ENCODE data around the gene PEX11B.

PEX11B gene

GRCh38 chr1:145901312-145902021, 17.1 kb downstream of the PEX11B start:
- DNase-seq: no peak

DNA sequence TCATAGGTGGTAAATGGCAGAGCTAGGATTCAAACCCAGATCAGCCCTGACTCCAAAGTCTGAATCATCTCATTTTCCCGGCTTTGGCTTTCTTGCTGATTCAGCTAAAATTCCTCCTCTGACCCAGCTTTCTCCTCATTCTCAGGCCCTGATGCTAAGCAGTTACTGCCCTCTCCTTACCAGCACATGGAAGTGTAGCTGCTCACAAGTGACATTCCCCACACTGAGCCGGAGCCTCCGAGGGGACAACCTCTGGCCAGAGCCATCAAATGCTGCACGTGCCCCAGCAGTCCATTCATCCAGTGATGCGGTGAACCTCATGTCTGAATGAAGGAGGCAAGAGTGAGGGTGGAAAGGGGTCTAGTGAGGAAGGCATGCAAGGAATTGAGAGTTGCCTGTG, 19.8 kb downstream of the PEX11B start:
- DNase-seq: no peak

- no peak for DNase-seq
These were observed 20.5 kb downstream of the PEX11B start for GRCh38 chr1:145897969-145898368.

GRCh38 chr1:145895471-145895870, 23.0 kb downstream of the PEX11B start:
- no peak for DNase-seq

DNA sequence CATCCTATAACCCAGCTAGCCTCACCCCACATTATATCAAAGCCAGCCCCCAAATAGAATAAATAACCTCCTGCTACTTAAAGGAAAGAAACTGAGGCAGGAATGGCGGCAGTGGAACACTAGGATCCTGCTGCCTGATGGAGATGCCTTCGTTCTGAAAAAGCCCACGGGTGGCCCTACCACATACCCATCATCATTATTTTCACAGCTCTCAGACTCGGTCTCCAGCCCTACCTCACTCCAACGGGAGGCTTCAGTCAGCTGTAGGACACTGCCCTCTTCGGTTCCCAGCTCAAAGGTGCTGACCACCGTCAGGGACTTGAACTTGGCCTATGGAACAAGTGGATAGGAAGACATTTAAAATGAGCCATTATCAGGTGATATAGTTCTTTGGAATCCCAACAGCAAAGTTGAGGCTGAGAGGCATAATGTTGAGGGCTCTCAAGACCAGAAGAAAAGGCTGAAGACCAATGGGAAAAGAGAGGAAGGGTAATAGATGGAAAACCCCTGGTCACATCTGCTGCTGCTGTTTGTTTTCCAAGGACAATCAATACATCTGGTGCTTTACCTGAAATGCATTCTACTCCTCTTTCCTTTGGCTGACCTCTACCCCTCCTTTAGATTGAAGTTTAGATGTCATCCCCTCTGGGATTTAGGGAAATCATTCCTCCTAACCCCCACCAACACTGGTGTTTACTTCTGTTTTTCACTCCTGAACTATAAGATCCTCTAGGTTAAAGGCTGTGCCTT, 25.0 kb downstream of the PEX11B start:
- no peak for DNase-seq

DNA sequence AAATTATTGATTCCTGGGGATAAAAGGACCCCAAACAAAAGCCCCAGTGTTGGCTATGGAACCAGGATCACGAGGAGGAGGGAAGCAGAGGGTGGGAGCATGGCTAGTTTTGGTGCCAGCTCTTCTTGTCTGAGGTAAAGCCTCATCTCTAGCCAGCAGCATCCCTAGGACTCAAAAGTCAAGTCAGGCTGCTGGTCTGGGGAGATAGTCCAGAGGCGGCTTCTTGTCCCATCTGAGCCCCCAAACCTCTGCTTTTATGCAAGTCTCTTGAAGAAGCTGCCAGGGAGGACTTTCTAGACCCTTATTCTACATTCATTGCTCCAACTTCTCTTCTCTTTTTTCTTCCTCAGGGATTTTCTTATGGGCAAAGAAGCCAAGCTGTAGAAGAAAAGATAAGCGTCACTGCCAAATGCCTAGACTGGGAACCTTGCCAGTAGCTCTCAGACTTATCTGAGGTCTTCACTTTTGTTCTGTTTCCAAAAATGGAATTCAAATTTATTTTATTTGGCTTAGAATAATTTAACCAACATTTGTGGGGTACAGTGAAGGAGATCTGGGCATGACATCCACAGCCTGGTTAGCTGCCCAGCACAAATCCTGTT, 25.9 kb downstream of the PEX11B start:
- DNase-seq: no peak

DNA sequence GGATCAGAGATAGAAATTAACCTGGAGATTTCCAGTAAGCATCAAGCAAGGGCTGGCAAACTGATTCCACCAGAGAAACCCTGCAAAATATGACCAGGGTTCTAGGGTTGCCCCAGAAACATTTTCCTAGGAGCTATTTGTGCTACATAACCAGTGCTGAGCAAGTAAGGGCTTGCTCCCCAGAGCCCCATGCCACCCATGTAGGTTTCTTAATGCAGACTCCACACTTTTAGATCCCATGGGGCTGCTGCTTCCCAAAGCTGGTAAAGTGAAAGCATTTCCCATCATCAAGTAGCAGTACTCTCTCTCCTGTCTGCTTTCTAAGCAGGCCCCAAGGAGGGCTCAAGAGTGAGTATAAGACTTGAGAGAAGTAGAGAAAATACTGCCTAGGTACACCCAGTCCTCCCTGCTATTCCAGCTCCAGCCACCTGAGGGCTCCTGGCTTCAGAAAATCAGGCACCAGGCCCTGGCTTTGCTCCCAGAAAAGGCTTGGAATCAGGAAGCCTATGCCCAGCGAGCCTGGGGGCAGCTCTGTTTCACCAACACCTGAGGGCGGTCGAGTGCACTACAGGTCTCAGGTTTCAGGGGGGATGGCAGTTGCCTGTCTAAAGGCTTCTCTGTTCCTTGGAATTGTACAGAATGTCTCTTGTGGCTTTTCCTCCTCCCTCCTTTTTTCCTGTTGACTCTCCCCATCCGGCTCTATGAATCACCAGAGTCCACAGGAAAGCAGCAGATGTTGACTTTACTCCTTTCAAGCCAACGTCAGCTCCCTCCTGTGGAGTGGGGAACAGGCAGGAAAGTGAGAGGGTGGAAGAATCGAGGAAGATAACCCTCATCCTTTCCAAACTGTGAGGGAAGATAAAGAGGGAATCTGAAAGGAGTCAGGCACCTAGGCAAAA, 26.7 kb downstream of the PEX11B start:
- DNase-seq: peak; percentile 58

DNA sequence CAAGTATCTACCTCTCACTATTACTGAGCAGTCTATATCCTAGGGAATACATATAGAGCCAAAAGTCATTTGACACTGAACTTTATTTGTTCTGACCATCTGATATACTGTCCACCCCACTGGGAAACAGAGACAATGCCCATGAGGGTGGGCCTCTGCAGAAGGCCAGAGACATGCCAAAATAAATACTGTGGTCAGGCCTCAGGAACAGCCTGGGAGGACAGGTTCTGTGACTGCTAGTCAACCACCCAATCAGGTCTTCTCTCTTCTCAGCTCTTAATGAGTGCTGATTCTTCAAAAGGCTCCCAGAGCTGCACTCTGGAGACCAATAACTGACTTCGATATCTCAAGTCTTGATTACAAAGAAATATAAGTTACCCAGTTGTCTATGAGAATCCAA, 27.4 kb downstream of the PEX11B start:
- no peak for DNase-seq

DNA sequence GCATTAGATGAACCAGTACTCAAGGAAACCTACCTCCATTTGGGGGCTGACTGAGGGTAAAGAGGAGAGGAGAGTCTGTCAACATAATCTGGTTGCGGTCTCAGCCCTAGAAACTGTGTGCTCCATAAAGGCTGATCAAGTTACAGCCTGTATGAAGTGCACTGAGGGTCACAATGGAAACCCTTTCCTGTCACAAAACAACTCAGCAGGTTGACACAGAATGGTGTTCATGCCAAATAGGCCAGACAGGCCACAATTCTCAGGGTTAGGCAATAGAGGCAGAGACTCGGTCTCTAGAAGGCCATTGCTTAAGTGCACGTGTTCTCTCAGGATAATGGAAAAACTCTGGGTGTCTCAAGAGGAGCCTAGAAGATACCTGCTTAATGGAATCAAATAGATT, 28.8 kb downstream of the PEX11B start:
- DNase-seq: no peak

- DNase-seq: no peak
These were observed 30.9 kb downstream of the PEX11B start for GRCh38 chr1:145887631-145888030.

DNA sequence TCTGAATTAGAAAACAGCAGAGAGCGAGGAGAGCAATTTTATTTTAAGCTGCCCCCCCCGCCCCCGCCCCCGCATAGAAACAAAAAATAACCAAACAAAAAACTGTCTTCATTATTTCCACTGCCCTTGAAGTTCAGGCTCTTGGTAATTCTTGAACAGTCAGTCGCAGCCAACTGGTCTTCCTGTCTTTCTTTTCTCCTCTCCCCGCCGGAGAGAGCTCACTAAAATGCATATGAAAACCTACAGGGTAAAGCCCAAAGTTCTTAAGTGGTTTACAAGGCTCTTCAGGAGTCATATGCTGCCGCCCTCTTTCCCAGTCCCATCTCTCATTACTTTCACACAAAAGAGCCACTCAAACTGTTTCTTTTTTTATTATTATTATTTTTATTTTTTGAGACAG, 31.7 kb downstream of the PEX11B start:
- no peak for DNase-seq

DNA sequence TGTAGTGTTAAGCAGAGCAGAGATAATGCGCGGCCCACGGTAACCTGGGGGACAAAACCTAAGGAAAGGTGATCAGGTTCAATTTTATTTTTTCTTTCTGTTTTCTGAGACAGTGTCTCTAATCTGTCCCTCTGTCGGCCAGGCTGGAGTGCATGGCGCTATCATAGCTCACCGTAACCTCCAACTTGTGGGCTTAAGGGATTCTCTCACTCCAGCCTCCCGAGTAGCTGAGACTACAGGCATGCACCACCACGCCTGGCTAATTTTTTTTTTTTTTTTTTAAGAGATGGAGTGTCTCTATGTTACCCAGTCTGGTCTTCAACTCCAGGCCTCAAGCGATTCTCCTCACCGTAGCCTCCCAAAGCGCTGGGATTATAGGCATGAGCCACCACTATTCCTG, 32.1 kb downstream of the PEX11B start:
- no peak for DNase-seq

DNA sequence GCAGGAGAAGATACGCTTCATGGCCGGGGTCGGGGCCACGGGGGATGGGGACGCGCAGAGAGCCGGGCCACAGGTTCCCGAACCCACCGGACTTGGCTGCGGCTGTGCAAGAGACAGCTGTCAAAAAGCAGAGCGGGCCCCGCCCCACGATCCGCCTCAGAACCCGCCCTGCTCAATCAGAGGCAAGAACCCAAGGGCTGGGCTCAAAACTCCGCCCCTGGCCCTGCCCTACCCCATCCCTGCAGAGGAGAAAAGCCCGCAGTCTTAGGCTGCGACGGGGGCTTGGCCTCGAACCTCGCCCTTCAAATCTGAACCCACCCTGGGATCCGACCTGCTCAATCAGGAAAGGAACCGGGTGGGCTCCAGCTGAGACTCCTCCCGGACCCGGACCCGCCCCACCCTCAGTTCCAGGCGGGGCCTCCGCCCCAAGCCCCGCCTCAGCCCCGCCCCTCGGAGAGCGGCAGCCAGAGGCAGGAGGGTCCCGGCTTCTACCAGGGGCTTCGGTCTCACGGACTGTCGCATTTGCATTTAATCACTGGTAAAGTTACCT, 32.7 kb downstream of the PEX11B start, which contains the start of gene ANKRD35:
Gene ANKRD35, minus strand, starts transcription at position 129 of the 550 bp plus-strand sequence. Its CDS starts 108 bp downstream, at position 21.
- DNase-seq: peak; percentile 87

DNA sequence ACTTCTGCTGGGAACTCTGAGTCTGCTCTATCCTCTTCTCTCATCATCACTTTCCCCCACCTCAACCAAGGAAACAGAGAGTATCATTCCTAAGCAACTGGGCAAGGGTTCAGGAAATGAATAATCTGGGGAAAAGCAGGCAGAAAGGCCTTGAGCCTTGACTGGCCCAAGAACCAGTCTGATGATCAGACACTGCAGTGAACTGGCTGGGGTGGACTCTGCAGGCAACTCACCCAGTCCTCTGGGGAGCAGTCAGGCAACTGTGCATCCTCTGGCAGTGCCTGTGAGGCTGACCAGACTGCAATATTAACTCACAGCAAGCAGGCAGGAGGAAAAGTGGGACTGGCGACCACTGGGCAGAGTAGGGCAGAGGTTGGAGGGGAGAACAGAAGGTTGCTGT, 33.8 kb downstream of the PEX11B start:
- DNase-seq: no peak

- no peak for DNase-seq
These were observed 38.7 kb downstream of the PEX11B start for GRCh38 chr1:145879775-145880174.

- no peak for DNase-seq
These were observed 39.8 kb downstream of the PEX11B start for GRCh38 chr1:145878724-145879123.

- DNase-seq: no peak
These were observed 40.5 kb downstream of the PEX11B start for GRCh38 chr1:145877923-145878486.

DNA sequence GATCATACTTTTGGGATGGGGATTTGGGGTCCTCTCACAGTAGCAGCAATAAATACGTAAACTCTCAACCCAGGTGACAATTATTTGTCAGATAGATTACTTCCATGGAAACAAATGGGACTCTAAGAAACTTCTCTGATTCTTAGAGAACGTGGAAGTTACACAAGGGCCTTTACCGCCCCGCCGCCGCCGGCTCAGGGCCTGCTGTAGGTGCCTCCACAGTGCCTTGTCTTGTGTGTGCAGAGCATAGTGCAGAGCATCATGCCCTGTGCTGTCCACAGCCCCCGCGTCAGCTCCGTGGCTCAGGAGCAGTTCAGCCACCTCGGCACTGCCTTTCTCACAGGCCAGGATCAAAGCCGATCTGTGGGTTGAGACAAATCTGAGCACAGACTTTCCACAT, 43.9 kb downstream of the PEX11B start:
- no peak for DNase-seq

- peak; percentile 29 for DNase-seq
These were observed 46.3 kb downstream of the PEX11B start for GRCh38 chr1:145871994-145872924.

DNA sequence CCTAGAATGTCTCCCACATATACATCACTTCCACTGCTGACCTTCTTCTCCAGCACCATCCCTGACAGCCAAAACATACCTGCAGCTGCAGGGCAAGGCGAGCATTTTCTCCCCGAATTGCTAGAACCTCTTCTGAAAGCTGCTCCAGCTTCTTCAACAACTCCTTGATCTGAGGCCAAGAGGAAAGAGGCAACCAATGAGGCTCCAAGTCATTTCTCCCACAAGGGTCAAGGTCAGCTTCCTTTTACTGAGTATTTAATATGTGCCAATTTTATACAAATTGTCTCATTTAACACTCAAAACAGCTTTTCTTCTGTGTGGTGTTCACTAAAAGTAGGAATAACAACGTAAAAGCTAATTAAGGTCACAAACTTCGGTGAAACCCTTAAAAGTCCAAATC, 50.3 kb downstream of the PEX11B start:
- DNase-seq: no peak
